NCI-H524 (cell line): ENCODE results near the gene H3-3A.

Experiments used
- DNase-seq, 2 experiments: peaks; one replicate each; lab custom pipeline; 2025; lab: John Stamatoyannopoulos, UW

H3-3A gene

GRCh38 chr1:226111098-226111882 lies 48.8 kb downstream of the H3-3A start:
- peak; percentile 10 to 51 for DNase-seq

GRCh38 chr1:226111883-226112261 lies 49.4 kb downstream of the H3-3A start:
- DNase-seq: no peak

- no peak for DNase-seq
Observed at GRCh38 chr1:226112626-226113025, 50.1 kb downstream of the H3-3A start.

GRCh38 chr1:226116673-226117072 lies 54.2 kb downstream of the H3-3A start:
- no peak for DNase-seq

GRCh38 chr1:226117330-226117729 lies 54.8 kb downstream of the H3-3A start:
- no peak for DNase-seq

GRCh38 chr1:226118357-226118756 lies 55.8 kb downstream of the H3-3A start:
- DNase-seq: no peak

GRCh38 chr1:226119169-226119568 lies 56.7 kb downstream of the H3-3A start:
- DNase-seq: no peak

GRCh38 chr1:226120398-226120797 lies 57.9 kb downstream of the H3-3A start:
- no peak for DNase-seq

- DNase-seq: no peak
Observed at GRCh38 chr1:226121049-226121586, 58.6 kb downstream of the H3-3A start.
